Suprapubic skin (tissue), 4 donors: ENCODE measurements around the gene SLC37A2. TPM values are rescaled to one million over a fixed set of nuclear protein-coding genes. Genes with fewer than 3 reads are reported as not detected.

Experiments
- DNase-seq, 2 donors: peaks; one replicate each; pipeline ENCODE4 v3.0.0-alpha.2; 2019; ENCODE audit warnings: low spot score in 2 of 2
- H3K27ac ChIP-seq: fragments of 200-600 bp; sonication (generic); one replicate; pipeline ENCODE4 v1.5.1; 2019
- H3K27me3 ChIP-seq: fragments of 200-600 bp; sonication (generic); one replicate; pipeline ENCODE4 v1.5.1; 2019
- H3K36me3 ChIP-seq: fragments of 200-600 bp; sonication (generic); one replicate; pipeline ENCODE4 v1.5.1; 2019
- H3K4me1 ChIP-seq: fragments of 200-600 bp; sonication (generic); one replicate; pipeline ENCODE4 v1.5.1; 2019
- H3K4me3 ChIP-seq: fragments of 200-600 bp; sonication (generic); one replicate; pipeline ENCODE4 v1.5.1; 2019; ENCODE audit warnings: mild to moderate bottlenecking
- H3K9me3 ChIP-seq: fragments of 200-600 bp; sonication (generic); one replicate; pipeline ENCODE4 v1.5.1; 2019
- CTCF ChIP-seq, 2 donors: fragments of 200-600 bp in 1 of 2; fragments of 450-650 bp in 1 of 2; sonication (generic) in 1 of 2; IDR thresholded peaks; one replicate each; pipeline ENCODE4 v1.5.1; 2016 to 2019; ENCODE audit warnings: antibody characterized with exemption in 2 of 2, mild to moderate bottlenecking in 1 of 2, moderate library complexity in 1 of 2
- EP300 ChIP-seq: sonication (generic); formaldehyde crosslinking; IDR thresholded peaks from one replicate; pipeline ENCODE4 v1.6.1; 2017; ENCODE audit warnings: antibody characterized with exemption
- POLR2A ChIP-seq, 2 donors: fragments of 450-650 bp; IDR thresholded peaks; one replicate each; pipeline ENCODE4 v1.6.1; 2017; ENCODE audit warnings: antibody characterized with exemption in 2 of 2, mild to moderate bottlenecking in 2 of 2, moderate library complexity in 2 of 2
- POLR2AphosphoS5 ChIP-seq, 3 donors: sonication (generic); formaldehyde crosslinking; IDR thresholded peaks; one replicate each; pipeline ENCODE4 v1.6.1; 2017; ENCODE audit warnings: antibody characterized with exemption in 3 of 3
- WGBS: methylation state at CpG from one replicate; pipeline ENCODE4 v1.1.5; 2018; 5-methylcytosine and 5-hydroxymethylcytosine counted together
- total RNA-seq, 4 donors: library from RNA; depleted of rRNA; stranded (reverse); fragments of >200 nt; gene quantifications; one replicate each; pipeline ENCODE4 v1.1.0, GENCODE V29; 2016

SLC37A2 gene
- total RNA-seq, 4 donors from 2014 or later: 67.3 to 189 (median 119) TPM

- 9% methylated on average over 31 of the region's 49 CpGs for WGBS
- Histone ChIP-seq H3K27ac (peak within 1 kb of the TSS; percentile 66), H3K9me3 (no peaks in the 10 kb centered on the region), H3K36me3 (no peaks in the 10 kb centered on the region), H3K4me3 (peak within 1 kb of the TSS; percentile 89), H3K4me1 (peaks cover 8% of the 10 kb centered on the region), H3K27me3 (no peaks in the 10 kb centered on the region)
- peak in 1 of 3 donors; percentile 11 for TF ChIP-seq POLR2AphosphoS5 (IDR thresholded peaks at IDR 0.05)
- no peak for TF ChIP-seq POLR2A (IDR thresholded peaks at IDR 0.05)
- peak; percentile 99 to 100 for DNase-seq
Observed at GRCh38 chr11:125111343-125112207, 48.5 kb downstream of the SLC37A2 start, which contains the start of gene TMEM218. Gene TMEM218 (minus strand): TSS chr11:125111626. CDS start chr11:125102241, 9,385 bp downstream.

GRCh38 chr11:125112208-125112604, 49.1 kb downstream of the SLC37A2 start:
- H3K27me3 ChIP-seq: no peaks in the 10 kb centered on the region
- peaks cover 8% of the 10 kb centered on the region for H3K4me1 ChIP-seq
- H3K27ac ChIP-seq: no peak overlapping the region
- DNase-seq: no peak
- TF ChIP-seq POLR2A (IDR thresholded peaks at IDR 0.05) (no peak), CTCF (IDR thresholded peaks at IDR 0.05) (no peak), EP300 (no peak), POLR2AphosphoS5 (IDR thresholded peaks at IDR 0.05) (no peak)
- WGBS: 80% methylated on average over 9 of the region's 9 CpGs
- H3K9me3 ChIP-seq: no peaks in the 10 kb centered on the region
- no peaks in the 10 kb centered on the region for H3K36me3 ChIP-seq
- peak overlapping the region; percentile 89 for H3K4me3 ChIP-seq

GRCh38 chr11:125114518-125114917, 51.4 kb downstream of the SLC37A2 start:
- H3K27ac ChIP-seq: no peak overlapping the region
- peaks cover 8% of the 10 kb centered on the region for H3K4me1 ChIP-seq
- no peaks in the 10 kb centered on the region for H3K9me3 ChIP-seq
- WGBS: 74% methylated on average over 6 of the region's 8 CpGs
- DNase-seq: no peak
- H3K36me3 ChIP-seq: no peaks in the 10 kb centered on the region
- peaks cover 15% of the 10 kb centered on the region for H3K27me3 ChIP-seq
- no peak overlapping the region for H3K4me3 ChIP-seq
- TF ChIP-seq POLR2AphosphoS5 (IDR thresholded peaks at IDR 0.05): no peak
- TF ChIP-seq CTCF (IDR thresholded peaks at IDR 0.05): no peak
- TF ChIP-seq POLR2A (IDR thresholded peaks at IDR 0.05): no peak
- TF ChIP-seq EP300: no peak

- Histone ChIP-seq H3K4me1 (no peaks in the 10 kb centered on the region), H3K4me3 (no peak overlapping the region), H3K9me3 (no peaks in the 10 kb centered on the region), H3K36me3 (no peaks in the 10 kb centered on the region), H3K27ac (no peak overlapping the region), H3K27me3 (peaks cover 15% of the 10 kb centered on the region)
- WGBS: 69% methylated on average over 4 of the region's 4 CpGs
- DNase-seq: no peak
- TF ChIP-seq EP300 (no peak), POLR2AphosphoS5 (IDR thresholded peaks at IDR 0.05) (no peak), CTCF (IDR thresholded peaks at IDR 0.05) (no peak)
Observed at GRCh38 chr11:125117429-125117828, 54.3 kb downstream of the SLC37A2 start.

GRCh38 chr11:125123194-125123946, 60.3 kb downstream of the SLC37A2 start:
- peaks cover 20% of the 10 kb centered on the region for H3K27me3 ChIP-seq
- no peak for DNase-seq
- TF ChIP-seq CTCF (IDR thresholded peaks at IDR 0.05): no peak
- TF ChIP-seq POLR2A (IDR thresholded peaks at IDR 0.05): no peak
- TF ChIP-seq POLR2AphosphoS5 (IDR thresholded peaks at IDR 0.05): no peak
- no peak for TF ChIP-seq EP300
- no peaks in the 10 kb centered on the region for H3K4me1 ChIP-seq
- H3K4me3 ChIP-seq: no peak overlapping the region
- H3K9me3 ChIP-seq: no peaks in the 10 kb centered on the region
- H3K27ac ChIP-seq: no peak overlapping the region
- H3K36me3 ChIP-seq: no peaks in the 10 kb centered on the region
- 78% methylated on average over 4 of the region's 4 CpGs for WGBS
